Measurements from ENCODE around the gene RGL3.
A peak's percentile ranks its signal among the peaks of the same experiment; 100 is the strongest.

The RGL3 gene

GRCh38 chr19:11425719-11426457 lies 6.8 kb upstream of the RGL3 start:
- Histone ChIP-seq H3K4me3 (no peak overlapping the region), H3K9ac (no peak overlapping the region), H3K9me3 (replicated peaks in 1 of 11) (peaks cover 0 to 7% (median 0%) of the 10 kb centered on the region in 11 experiments; a peak in 3 of 22 replicates), H3K27me3 (peaks cover 33 to 40% (median 35%) of the 10 kb centered on the region in 11 experiments), H3K4me2 (no peak overlapping the region), H3K4me1 (peaks cover 21 to 34% (median 32%) of the 10 kb centered on the region in 10 experiments), H3K36me3 (no peaks in the 10 kb centered on the region), H3K27ac (no peak overlapping the region), H4K20me1 (peaks cover 0 to 31% (median 10%) of the 10 kb centered on the region in 11 experiments; a peak in 13 of 22 replicates)
- no peak for TF ChIP-seq Cebpa-rat (IDR thresholded peaks at IDR 0.05)

- Histone ChIP-seq H3K27ac (no peak overlapping the region), H4K20me1 (peaks cover 0 to 44% (median 10%) of the 10 kb centered on the region in 11 experiments; a peak in 13 of 22 replicates), H3K9ac (no peak overlapping the region), H3K36me3 (no peaks in the 10 kb centered on the region), H3K9me3 (replicated peaks in 1 of 11) (peaks cover 0 to 7% (median 0%) of the 10 kb centered on the region in 11 experiments; a peak in 3 of 22 replicates), H3K27me3 (peaks cover 54 to 56% (median 56%) of the 10 kb centered on the region in 11 experiments), H3K4me2 (peak overlapping the region in 9 of 11 experiments; percentile 94 to 99 (median 98); a peak in 17 of 22 replicates), H3K4me3 (no peak overlapping the region; a peak in 1 of 20 replicates), H3K4me1 (peaks cover 38 to 54% (median 48%) of the 10 kb centered on the region in 10 experiments)
- no peak for TF ChIP-seq Cebpa-rat (IDR thresholded peaks at IDR 0.05)
These were observed 4.7 kb upstream of the RGL3 start for GRCh38 chr19:11423791-11424181.

- peak overlapping the region in 9 of 10 experiments; percentile 36 to 76 (median 53); a peak in 13 of 20 replicates for H3K4me3 ChIP-seq
- TF ChIP-seq Cebpa-rat (IDR thresholded peaks at IDR 0.05), result no peak
- H3K9ac ChIP-seq, result peak overlapping the region in 1 of 11 experiments; percentile 35; a peak in 1 of 22 replicates
- peaks cover 60 to 61% (median 61%) of the 10 kb centered on the region in 11 experiments for H3K27me3 ChIP-seq
- H3K9me3 ChIP-seq (replicated peaks in 1 of 11), result peaks cover 0 to 7% (median 0%) of the 10 kb centered on the region in 11 experiments; a peak in 3 of 22 replicates
- H3K36me3 ChIP-seq, result no peaks in the 10 kb centered on the region
- H3K27ac ChIP-seq, result no peak overlapping the region
- peak overlapping the region; percentile 91 to 99 (median 97); a peak in 21 of 22 replicates for H3K4me2 ChIP-seq
- peaks cover 0 to 50% (median 10%) of the 10 kb centered on the region in 11 experiments; a peak in 13 of 22 replicates for H4K20me1 ChIP-seq
- H3K4me1 ChIP-seq, result peaks cover 43 to 59% (median 53%) of the 10 kb centered on the region in 10 experiments
These were observed 4.2 kb upstream of the RGL3 start for GRCh38 chr19:11423164-11423790.

GRCh38 chr19:11422163-11423065 lies 3.3 kb upstream of the RGL3 start:
- H3K9ac ChIP-seq, result peak overlapping the region in 7 of 11 experiments; percentile 10 to 49 (median 32); a peak in 9 of 22 replicates
- H3K36me3 ChIP-seq, result no peaks in the 10 kb centered on the region
- H3K4me3 ChIP-seq, result peak overlapping the region; percentile 36 to 76 (median 58)
- TF ChIP-seq Cebpa-rat (IDR thresholded peaks at IDR 0.05), result no peak
- peaks cover 0 to 54% (median 10%) of the 10 kb centered on the region in 11 experiments; a peak in 13 of 22 replicates for H4K20me1 ChIP-seq
- H3K4me2 ChIP-seq, result peak overlapping the region; percentile 91 to 99 (median 97)
- H3K27ac ChIP-seq, result peak overlapping the region in 3 of 11 experiments; percentile 2 to 42 (median 3); a peak in 2 of 22 replicates
- peaks cover 0 to 7% (median 0%) of the 10 kb centered on the region in 11 experiments; a peak in 3 of 22 replicates for H3K9me3 ChIP-seq (replicated peaks in 1 of 11)
- H3K4me1 ChIP-seq, result peaks cover 44 to 60% (median 53%) of the 10 kb centered on the region in 10 experiments
- H3K27me3 ChIP-seq, result peaks cover 68 to 70% (median 69%) of the 10 kb centered on the region in 11 experiments

- H3K4me2 ChIP-seq, result peak overlapping the region; percentile 91 to 99 (median 97)
- H3K36me3 ChIP-seq, result no peaks in the 10 kb centered on the region
- peak overlapping the region; percentile 32 to 76 (median 58); a peak in 19 of 20 replicates for H3K4me3 ChIP-seq
- H3K9me3 ChIP-seq (replicated peaks in 1 of 11), result peaks cover 0 to 7% (median 0%) of the 10 kb centered on the region in 11 experiments; a peak in 3 of 22 replicates
- peaks cover 77 to 78% (median 78%) of the 10 kb centered on the region in 11 experiments for H3K27me3 ChIP-seq
- peaks cover 0 to 54% (median 10%) of the 10 kb centered on the region in 11 experiments; a peak in 13 of 22 replicates for H4K20me1 ChIP-seq
- peaks cover 44 to 60% (median 53%) of the 10 kb centered on the region in 10 experiments for H3K4me1 ChIP-seq
- TF ChIP-seq Cebpa-rat (IDR thresholded peaks at IDR 0.05), result no peak
- peak overlapping the region in 2 of 11 experiments; percentile 13 to 16; a peak in 4 of 22 replicates for H3K27ac ChIP-seq
- H3K9ac ChIP-seq, result peak overlapping the region in 5 of 11 experiments; percentile 31 to 72 (median 59); a peak in 6 of 22 replicates
These were observed 2.4 kb upstream of the RGL3 start for GRCh38 chr19:11421371-11422098.

- H3K4me2 ChIP-seq, result peak overlapping the region; percentile 91 to 99 (median 97)
- H3K9ac ChIP-seq, result peak overlapping the region; percentile 29 to 72 (median 59); a peak in 20 of 22 replicates
- peaks cover 0 to 54% (median 10%) of the 10 kb centered on the region in 11 experiments; a peak in 13 of 22 replicates for H4K20me1 ChIP-seq
- peaks cover 84 to 87% (median 87%) of the 10 kb centered on the region in 11 experiments for H3K27me3 ChIP-seq
- H3K36me3 ChIP-seq, result no peaks in the 10 kb centered on the region
- peaks cover 44 to 60% (median 53%) of the 10 kb centered on the region in 10 experiments for H3K4me1 ChIP-seq
- H3K9me3 ChIP-seq (replicated peaks in 1 of 11), result peaks cover 0 to 5% (median 0%) of the 10 kb centered on the region in 11 experiments; a peak in 3 of 22 replicates
- peak overlapping the region; percentile 32 to 76 (median 58) for H3K4me3 ChIP-seq
- peak overlapping the region in 6 of 11 experiments; percentile 21 to 48 (median 37); a peak in 9 of 22 replicates for H3K27ac ChIP-seq
- peak; percentile 60 to 99 (median 95); a peak in 20 of 22 replicates for TF ChIP-seq Cebpa-rat (IDR thresholded peaks at IDR 0.05)
These were observed 1.6 kb upstream of the RGL3 start for GRCh38 chr19:11420429-11421370.
